Breast epithelium (tissue), 3 donors: ENCODE measurements around the gene KIF1C.

Source experiments
- CTCF ChIP-seq, 3 donors: fragments of 450-650 bp; IDR thresholded peaks; one replicate each; pipeline ENCODE4 v1.5.1; 2016 to 2017; ENCODE audit warnings: antibody characterized with exemption in 3 of 3, mild to moderate bottlenecking in 3 of 3, moderate library complexity in 3 of 3
- POLR2A ChIP-seq: fragments of 450-650 bp; IDR thresholded peaks from one replicate; pipeline ENCODE4 v1.6.1; 2016; ENCODE audit warnings: antibody characterized with exemption, mild to moderate bottlenecking, moderate library complexity
- POLR2AphosphoS5 ChIP-seq, 3 donors: sonication (generic); formaldehyde crosslinking; IDR thresholded peaks; one replicate each; pipeline ENCODE4 v1.6.1; 2017; ENCODE audit warnings: antibody characterized with exemption in 3 of 3

- TF ChIP-seq POLR2A (no peak), POLR2AphosphoS5 (IDR thresholded peaks at IDR 0.05) (no peak), CTCF (IDR thresholded peaks at IDR 0.05) (no peak)
Observed at GRCh38 chr17:5068236-5068635, 70.5 kb downstream of the KIF1C start.
